Left ventricle myocardium inferior (tissue), 1 donor: ENCODE results near the gene MAPK10. TPM values are rescaled to one million over a fixed set of nuclear protein-coding genes. Genes with fewer than 3 reads are reported as not detected.

Source experiments
- DNase-seq: peaks from one replicate; pipeline ENCODE4 v3.0.0-alpha.2; 2020
- H3K27ac ChIP-seq: fragments of 200-600 bp; replicated peaks from 2 replicates; pipeline ENCODE4 v1.8.0; 2021
- H3K27me3 ChIP-seq: fragments of 200-600 bp; 2 replicates; pipeline ENCODE4 v1.8.0; 2021; ENCODE audit warnings: low read depth
- H3K36me3 ChIP-seq: fragments of 200-600 bp; 2 replicates; pipeline ENCODE4 v1.8.0; 2021
- H3K4me1 ChIP-seq: fragments of 200-600 bp; 2 replicates; pipeline ENCODE4 v1.8.0; 2021
- H3K4me3 ChIP-seq: fragments of 200-600 bp; 2 replicates; pipeline ENCODE4 v1.8.0; 2021; ENCODE audit warnings: mild to moderate bottlenecking, moderate library complexity
- H3K9me3 ChIP-seq: fragments of 200-600 bp; replicated peaks from 2 replicates; pipeline ENCODE4 v1.8.0; 2021
- CTCF ChIP-seq: fragments of 200-600 bp; IDR thresholded peaks from 2 replicates; pipeline ENCODE4 v1.8.0; 2021; ENCODE audit warnings: antibody characterized with exemption, mild to moderate bottlenecking, borderline replicate concordance
- intact Hi-C: fragments of 100-400 bp; cut with micrococcal nuclease; formaldehyde crosslinking; loops from one replicate; pipeline ENCODE4 v1.11.0; 2022
- total RNA-seq: library from RNA; stranded (reverse); fragmentation: NEBNext Ultra II Directional; extraction: Animal tissue kit (Norgen Biotek cat#: 25700); gene quantifications from one replicate; pipeline ENCODE4 v1.2.1, GENCODE V29; 2021
- donor health status: DM: no; HTN: yes; CAD: no; lungs with severe emphysema.

Gene MAPK10
- total RNA-seq, 1 donor from 2014 or later: 4.0 TPM

GRCh38 chr4:86132468-86132867, 227.4 kb downstream of the MAPK10 start:
- no peak for DNase-seq
- H3K27ac ChIP-seq: no peak overlapping the region

GRCh38 chr4:86131456-86131855, 228.4 kb downstream of the MAPK10 start:
- Histone ChIP-seq H3K4me3 (no peak overlapping the region), H3K36me3 (no peaks in the 10 kb centered on the region), H3K9me3 (no peaks in the 10 kb centered on the region), H3K27ac (no peak overlapping the region), H3K4me1 (no peaks in the 10 kb centered on the region), H3K27me3 (no peaks in the 10 kb centered on the region)
- intact Hi-C loops: no loop called here
- no peak for DNase-seq
- TF ChIP-seq CTCF: no peak

More at GRCh38 chr4:86132468-86132867, 227.4 kb downstream of the MAPK10 start:
- intact Hi-C loops: no loop called here
- TF ChIP-seq CTCF: no peak
- no peaks in the 10 kb centered on the region for H3K4me1 ChIP-seq
- no peaks in the 10 kb centered on the region for H3K36me3 ChIP-seq
- H3K27me3 ChIP-seq: no peaks in the 10 kb centered on the region
- no peak overlapping the region for H3K4me3 ChIP-seq
- H3K9me3 ChIP-seq: no peaks in the 10 kb centered on the region

- no peak overlapping the region for H3K4me3 ChIP-seq
- H3K27ac ChIP-seq: no peak overlapping the region
- no peak for TF ChIP-seq CTCF
- no peaks in the 10 kb centered on the region for H3K9me3 ChIP-seq
- H3K36me3 ChIP-seq: no peaks in the 10 kb centered on the region
- no peak for DNase-seq
- H3K27me3 ChIP-seq: no peaks in the 10 kb centered on the region
- no peaks in the 10 kb centered on the region for H3K4me1 ChIP-seq
- intact Hi-C loops: no loop called here
Measured at GRCh38 chr4:86130160-86130933, 229.5 kb downstream of the MAPK10 start.

- Histone ChIP-seq H3K9me3 (no peaks in the 10 kb centered on the region), H3K27me3 (no peaks in the 10 kb centered on the region), H3K36me3 (no peaks in the 10 kb centered on the region), H3K4me1 (no peaks in the 10 kb centered on the region), H3K27ac (no peak overlapping the region), H3K4me3 (no peak overlapping the region)
- TF ChIP-seq CTCF: no peak
- DNase-seq: no peak
- intact Hi-C loops: no loop called here
Measured at GRCh38 chr4:86129546-86129945, 230.3 kb downstream of the MAPK10 start.

- no peak overlapping the region for H3K4me3 ChIP-seq
- H3K27ac ChIP-seq: no peak overlapping the region
- intact Hi-C loops: no loop called here
- H3K9me3 ChIP-seq: no peaks in the 10 kb centered on the region
- TF ChIP-seq CTCF: no peak
- no peaks in the 10 kb centered on the region for H3K4me1 ChIP-seq
- H3K36me3 ChIP-seq: no peaks in the 10 kb centered on the region
- no peak for DNase-seq
- no peaks in the 10 kb centered on the region for H3K27me3 ChIP-seq
Measured at GRCh38 chr4:86122404-86122803, 237.4 kb downstream of the MAPK10 start.
